GM12878 (cell line): ENCODE results near the gene MRPS18A. TPM values are rescaled to one million over a fixed set of nuclear protein-coding genes. Genes with fewer than 3 reads are reported as not detected.

ENCODE experiments used
- BACH1 ChIP-seq: fragments of 450-650 bp; IDR thresholded peaks from 2 replicates; pipeline ENCODE4 v1.6.1; 2017; ENCODE audit warnings: mild to moderate bottlenecking, borderline replicate concordance
- BCL3 ChIP-seq: IDR thresholded peaks from 2 replicates; pipeline ENCODE4 v1.6.1; 2011; ENCODE audit warnings: borderline replicate concordance, low read depth, mild to moderate bottlenecking, moderate library complexity, low read length; ENCODE audit not compliant: insufficient read depth, poor library complexity, severe bottlenecking
- CBX3 ChIP-seq: fragments of 200-600 bp; sonication (generic); IDR thresholded peaks from 2 replicates; pipeline ENCODE4 v1.6.1; 2016; ENCODE audit warnings: low read depth, borderline replicate concordance
- CREB1 ChIP-seq: IDR thresholded peaks from 2 replicates; pipeline ENCODE4 v1.6.1; 2012; ENCODE audit warnings: low read depth, mild to moderate bottlenecking, inconsistent platforms
- E4F1 ChIP-seq: fragments of 450-650 bp; IDR thresholded peaks from 2 replicates; pipeline ENCODE4 v1.6.1; 2018; ENCODE audit warnings: borderline replicate concordance, mild to moderate bottlenecking; ENCODE audit not compliant: partially characterized antibody
- EGR1 ChIP-seq, 2 experiments: IDR thresholded peaks; 1 replicate in 1 of 2; 2 replicates in 1 of 2; pipeline ENCODE4 v1.6.1; 2011 to 2012; ENCODE audit warnings: low read depth in 2 of 2, low read length in 2 of 2, borderline replicate concordance in 1 of 2, mild to moderate bottlenecking in 1 of 2, moderate library complexity in 1 of 2
- EP300 ChIP-seq, 2 experiments: fragments of 150-350 bp in 1 of 2; IDR thresholded peaks; 2 replicates each; pipeline ENCODE4 v1.6.1; 2011 to 2012; ENCODE audit warnings: low read depth in 2 of 2, low read length in 2 of 2, borderline replicate concordance in 1 of 2, improper control_type of control experiment in 1 of 2, inconsistent platforms in 1 of 2; ENCODE audit not compliant: control insufficient read depth in 1 of 2
- KLF5 ChIP-seq: fragments of 450-650 bp; IDR thresholded peaks from 2 replicates; pipeline ENCODE4 v1.6.1; 2014; ENCODE audit warnings: mild to moderate bottlenecking; ENCODE audit not compliant: partially characterized antibody
- MYB ChIP-seq: fragments of 150-350 bp; IDR thresholded peaks from 2 replicates; pipeline ENCODE4 v1.6.1; 2014; ENCODE audit warnings: mild to moderate bottlenecking, low read depth, low read length, borderline replicate concordance
- RCOR1 ChIP-seq: conservative IDR thresholded peaks from 2 replicates; pipeline ENCODE4 v1.6.1; 2012; ENCODE audit warnings: low read depth, low read length, improper control_type of control experiment
- SKIL ChIP-seq: fragments of 450-650 bp; IDR thresholded peaks from 2 replicates; pipeline ENCODE4 v1.6.1; 2017; ENCODE audit warnings: mild to moderate bottlenecking, low read depth, inconsistent platforms; ENCODE audit not compliant: poor library complexity, severe bottlenecking
- STAT3 ChIP-seq: IDR thresholded peaks from 2 replicates; pipeline ENCODE4 v1.6.1; 2011; ENCODE audit warnings: low read depth, low read length, improper control_type of control experiment
- ZBTB33 ChIP-seq: fragments of 450-650 bp; IDR thresholded peaks from 2 replicates; pipeline ENCODE4 v1.6.1; 2017; ENCODE audit warnings: mild to moderate bottlenecking
- ZNF217 ChIP-seq: fragments of 450-650 bp; IDR thresholded peaks from 2 replicates; pipeline ENCODE4 v1.6.1; 2017; ENCODE audit warnings: antibody characterized with exemption, mild to moderate bottlenecking
- ZNF274 ChIP-seq: IDR thresholded peaks from one replicate; pipeline ENCODE4 v1.8.0; 2011; ENCODE audit not compliant: insufficient read length, insufficient read depth
- polyA plus RNA-seq, 11 experiments: library from polyadenylated mRNA; depleted of rRNA in 4 of 11; unstranded in 6 of 11; stranded (reverse) in 5 of 11; fragments of >200 nt; fragmentation: Nextera tagmentation in 4 of 11; fragmentation: Illumina TruSeq in 1 of 11; extraction: Ambion mirVana in 4 of 11; extraction: Trizol in 1 of 11; gene quantifications; 1 replicate in 1 of 11; 2 replicates in 10 of 11; pipeline versions ENCODE4 v1.2.1 to v1.2.3, GENCODE V29; 2011 to 2016; ENCODE audit warnings: inconsistent platforms in 2 of 11, missing spikeins in 2 of 11, low read depth in 1 of 11
- total RNA-seq, 4 experiments: library from RNA; depleted of rRNA in 3 of 4; stranded (reverse); fragments of >200 nt in 3 of 4; fragmentation: Illumina TruSeq in 1 of 4; extraction: Trizol in 1 of 4; gene quantifications; 2 replicates each; pipeline versions ENCODE4 v1.2.1 to v1.2.3, GENCODE V29; 2013 to 2021
- TF ChIP-seq, protein P1 (sequence below): fragments of 450-650 bp; IDR thresholded peaks from 2 replicates; pipeline ENCODE4 v1.6.1; 2014; ENCODE audit warnings: mild to moderate bottlenecking

The MRPS18A gene
- total and polyA plus RNA-seq, 10 of the 15 experiments (the other 5 are each of a cell fraction or from before 2014, with no cell fraction given): 66.3 to 158 (median 98.7) TPM

DNA sequence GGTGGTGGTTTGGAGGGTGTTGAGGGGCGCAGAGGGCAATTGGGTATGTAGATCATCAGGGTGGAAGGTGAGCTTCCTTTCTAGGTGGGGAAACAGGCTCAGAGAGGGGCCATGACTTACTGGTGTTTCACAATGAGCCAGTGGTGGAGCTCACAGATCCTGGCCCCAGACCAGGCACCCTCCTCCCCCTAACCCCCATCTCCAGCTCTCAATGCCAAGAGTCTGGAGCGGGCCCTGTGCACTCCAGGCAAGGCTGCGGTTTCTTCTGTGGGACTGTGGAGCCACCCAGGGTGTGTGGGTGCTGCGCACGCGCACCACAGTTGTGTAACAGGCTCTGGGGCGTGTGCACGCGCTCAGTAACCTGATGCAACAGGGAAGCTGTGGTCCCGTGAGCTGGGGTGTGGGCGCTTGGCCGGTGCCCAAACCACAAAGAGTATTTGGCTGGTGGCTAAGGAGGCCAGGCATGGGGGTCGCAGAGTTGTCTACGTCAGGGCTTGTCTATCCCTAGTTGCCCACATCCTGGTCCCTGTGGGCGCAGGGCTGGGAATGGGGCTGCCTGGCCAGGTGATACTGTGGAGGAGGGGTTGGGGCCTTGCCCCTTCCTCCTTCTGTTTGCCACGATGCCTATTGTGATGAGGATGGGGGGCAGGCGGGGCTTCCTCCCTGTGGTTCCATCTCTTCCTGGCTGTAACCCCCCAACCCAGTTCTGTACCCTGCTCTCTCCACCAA is 37.5 kb upstream of the MRPS18A start (continued):
- TF ChIP-seq ZBTB33: no peak
- TF ChIP-seq EGR1 (IDR thresholded peaks at IDR 0.05; ENCODE audit: borderline replicate concordance in 1 of 2, low read depth in 2 of 2, low read length in 2 of 2): 0 out of 3 replicates have a peak, but pooled peaks of 1 of the 2 experiments have one; percentile 16
- no peak for TF ChIP-seq MYB
- TF ChIP-seq SKIL: peak; percentile 83
- TF ChIP-seq ZNF217: peak; percentile 65; the same call in 1 of the 2 replicates
- no peak for TF ChIP-seq E4F1
- TF ChIP-seq RCOR1: no peak
- TF ChIP-seq CREB1: peak; percentile 88
- TF ChIP-seq CBX3: no peak
- TF ChIP-seq KLF5: no peak
- TF ChIP-seq BCL3: no peak
- no peak for TF ChIP-seq ZNF274
- TF ChIP-seq BACH1: peak; percentile 71; the same call in 1 of the 2 replicates
- TF ChIP-seq, protein P1, sequence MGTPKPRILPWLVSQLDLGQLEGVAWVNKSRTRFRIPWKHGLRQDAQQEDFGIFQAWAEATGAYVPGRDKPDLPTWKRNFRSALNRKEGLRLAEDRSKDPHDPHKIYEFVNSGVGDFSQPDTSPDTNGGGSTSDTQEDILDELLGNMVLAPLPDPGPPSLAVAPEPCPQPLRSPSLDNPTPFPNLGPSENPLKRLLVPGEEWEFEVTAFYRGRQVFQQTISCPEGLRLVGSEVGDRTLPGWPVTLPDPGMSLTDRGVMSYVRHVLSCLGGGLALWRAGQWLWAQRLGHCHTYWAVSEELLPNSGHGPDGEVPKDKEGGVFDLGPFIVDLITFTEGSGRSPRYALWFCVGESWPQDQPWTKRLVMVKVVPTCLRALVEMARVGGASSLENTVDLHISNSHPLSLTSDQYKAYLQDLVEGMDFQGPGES: no peak
- TF ChIP-seq STAT3: no peak
- peak; percentile 62 to 79; a peak in 3 of 4 replicates for TF ChIP-seq EP300 (IDR thresholded peaks at IDR 0.05; ENCODE audit: borderline replicate concordance in 1 of 2, control insufficient read depth in 1 of 2, low read depth in 2 of 2, low read length in 2 of 2)
